ENCODE measurements around the gene KCNIP2.

GRCh38 chr10:101818872-101819633 lies 24.5 kb downstream of the KCNIP2 start:
- TF ChIP-seq CTCF (conservative IDR thresholded peaks at IDR 0.05; ENCODE audit: low read length) (0 out of 2 replicates have a peak, but pooled peaks have one; percentile 12), EZH2phosphoT487 (IDR thresholded peaks at IDR 0.05; ENCODE audit: borderline replicate concordance, low read depth, low read length) (no peak)
